HG02870 (cell line): Measurements from ENCODE around the gene CCDC40.
"Not testable (repeated sequence)": the region's sequence is repeated elsewhere in the genome, so short reads cannot be mapped to it uniquely, and the experiment has no call there.

Experiments used
- ATAC-seq: cut with Tn5 transposase; IDR thresholded peaks from one replicate; pipeline ENCODE4 v1.9.1; 2021; ENCODE audit warnings: mild to moderate bottlenecking, moderate library complexity; ENCODE audit not compliant: unreplicated experiment

The CCDC40 gene

GRCh38 chr17:80071116-80071841 is 34.8 kb downstream of the CCDC40 start:
- ATAC-seq: no peak

GRCh38 chr17:80072410-80072809 is 36.0 kb downstream of the CCDC40 start:
- ATAC-seq: no peak

- no peak for ATAC-seq
These were observed 43.6 kb downstream of the CCDC40 start for GRCh38 chr17:80080081-80080480.

- no peak for ATAC-seq
These were observed 45.2 kb downstream of the CCDC40 start for GRCh38 chr17:80081596-80081995.

- no peak for ATAC-seq
These were observed 46.1 kb downstream of the CCDC40 start for GRCh38 chr17:80082403-80083135.

GRCh38 chr17:80083136-80083661 is 46.8 kb downstream of the CCDC40 start:
- no peak for ATAC-seq

- ATAC-seq: no peak
These were observed 48.3 kb downstream of the CCDC40 start for GRCh38 chr17:80084773-80085172.

- no peak for ATAC-seq
These were observed 49.6 kb downstream of the CCDC40 start for GRCh38 chr17:80086081-80086480.

GRCh38 chr17:80086616-80087015 is 50.2 kb downstream of the CCDC40 start:
- no peak for ATAC-seq

GRCh38 chr17:80087346-80088265 is 51.2 kb downstream of the CCDC40 start:
- ATAC-seq: no peak

GRCh38 chr17:80089762-80090161 is 53.3 kb downstream of the CCDC40 start:
- no peak for ATAC-seq

GRCh38 chr17:80090164-80090563 is 53.7 kb downstream of the CCDC40 start:
- not testable (repeated sequence) for ATAC-seq

- ATAC-seq: no peak
These were observed 54.9 kb downstream of the CCDC40 start for GRCh38 chr17:80091376-80091775.

- ATAC-seq: no peak
These were observed 56.5 kb downstream of the CCDC40 start for GRCh38 chr17:80092959-80093358.

- no peak for ATAC-seq
These were observed 58.8 kb downstream of the CCDC40 start for GRCh38 chr17:80095038-80095843.

- ATAC-seq: no peak
These were observed 59.5 kb downstream of the CCDC40 start for GRCh38 chr17:80095844-80096475.

GRCh38 chr17:80096561-80097021 is 60.1 kb downstream of the CCDC40 start:
- no peak for ATAC-seq

GRCh38 chr17:80097127-80097621 is 60.7 kb downstream of the CCDC40 start:
- no peak for ATAC-seq
